H1 (cell line): ENCODE measurements around the gene C9orf50. TPM values are rescaled to one million over a fixed set of nuclear protein-coding genes. Genes with fewer than 3 reads are reported as not detected.

Experiments used
- CTCF ChIA-PET: fragments of 300-600 bp; sonication (Branson Sonifier 250); formaldehyde crosslinking; loops from one replicate; lab custom pipeline; 2021; ENCODE audit not compliant: partially characterized antibody; lab: Charles Lee
- POLR2A ChIA-PET: fragments of 300-600 bp; sonication (Branson Sonifier 250); formaldehyde crosslinking; loops from one replicate; lab custom pipeline; 2021; ENCODE audit warnings: inconsistent platforms; ENCODE audit not compliant: partially characterized antibody; lab: Charles Lee
- DNase-seq, 2 experiments: peaks; one replicate each; pipeline versions ENCODE4 v3.0.0 to v3.0.0-alpha.2; 2010 to 2022; ENCODE audit warnings: low spot score in 2 of 2, low read depth in 1 of 2, mixed read lengths in 1 of 2
- FAIRE-seq: peaks from 2 replicates; lab custom pipeline; 2011; peaks lifted over from hg19 to GRCh38; lab: Jason Lieb, UNC
- H2AFZ ChIP-seq: 2 replicates; pipeline ENCODE4 v1.8.1; 2012; ENCODE audit warnings: low read length, inconsistent platforms
- H2AK5ac ChIP-seq: 2 replicates; pipeline ENCODE4 v1.6.1; 2013; ENCODE audit warnings: low read depth, low read length
- H2BK120ac ChIP-seq: replicated peaks from 2 replicates; pipeline ENCODE3; 2013; ENCODE audit warnings: low read depth, low read length, inconsistent platforms
- H2BK12ac ChIP-seq: 2 replicates; pipeline ENCODE4 v1.6.1; 2013; ENCODE audit warnings: low read depth, low read length
- H2BK15ac ChIP-seq: 2 replicates; pipeline ENCODE4 v1.6.1; 2013; ENCODE audit warnings: low read length
- H2BK20ac ChIP-seq: 2 replicates; pipeline ENCODE4 v1.6.1; 2013; ENCODE audit warnings: low read length
- H2BK5ac ChIP-seq: 2 replicates; pipeline ENCODE4 v1.6.1; 2013; ENCODE audit warnings: low read depth, low read length
- H3K14ac ChIP-seq: 2 replicates; pipeline ENCODE4 v1.6.1; 2013; ENCODE audit warnings: inconsistent platforms; ENCODE audit not compliant: insufficient read length
- H3K18ac ChIP-seq: 2 replicates; pipeline ENCODE4 v1.6.1; 2013; ENCODE audit warnings: low read length; ENCODE audit errors: extremely low read depth
- H3K23ac ChIP-seq: 2 replicates; pipeline ENCODE4 v1.6.1; 2013; ENCODE audit warnings: inconsistent platforms; ENCODE audit not compliant: insufficient read length
- H3K23me2 ChIP-seq: 2 replicates; pipeline ENCODE4 v1.6.1; 2013; ENCODE audit warnings: low read depth, low read length
- H3K27ac ChIP-seq: 2 replicates; pipeline ENCODE4 v1.6.1; 2011; ENCODE audit warnings: low read depth, low read length, inconsistent platforms
- H3K27me3 ChIP-seq, 4 experiments: replicated peaks in 1 of 4; 1 replicate in 1 of 4; 2 replicates in 3 of 4; pipeline versions ENCODE4 v1.6.1 to v1.8.1; 2011 to 2013; ENCODE audit warnings: low read length in 3 of 4, mild to moderate bottlenecking in 3 of 4, inconsistent platforms in 2 of 4, mixed read lengths in 2 of 4, moderate library complexity in 1 of 4; ENCODE audit not compliant: control insufficient read depth in 3 of 4, insufficient read depth in 3 of 4; ENCODE audit errors: extremely low read depth in 1 of 4
- H3K36me3 ChIP-seq, 4 experiments: 2 replicates each; pipeline versions ENCODE4 v1.6.1 to v1.8.1; 2011 to 2013; ENCODE audit warnings: mild to moderate bottlenecking in 4 of 4, low read length in 3 of 4, moderate library complexity in 2 of 4, control low read depth in 1 of 4, inconsistent platforms in 1 of 4; ENCODE audit not compliant: insufficient read depth in 4 of 4, control insufficient read depth in 2 of 4
- H3K4ac ChIP-seq: replicated peaks from 2 replicates; pipeline ENCODE3; 2013; ENCODE audit warnings: low read length, low read depth, mixed read lengths, inconsistent platforms; ENCODE audit not compliant: insufficient read length
- H3K4me1 ChIP-seq, 4 experiments: replicated peaks in 1 of 4; 1 replicate in 1 of 4; 2 replicates in 3 of 4; pipeline versions ENCODE4 v1.6.1 to v1.8.1; 2011 to 2013; ENCODE audit warnings: low read length in 3 of 4, inconsistent platforms in 2 of 4, mixed read lengths in 1 of 4; ENCODE audit not compliant: insufficient read depth in 4 of 4, control insufficient read depth in 3 of 4
- H3K4me2 ChIP-seq, 2 experiments: 2 replicates each; pipeline versions ENCODE4 v1.6.1 to v1.8.1; 2011 to 2013; ENCODE audit warnings: low read depth in 2 of 2, low read length in 2 of 2, control low read depth in 1 of 2, inconsistent platforms in 1 of 2, mild to moderate bottlenecking in 1 of 2; ENCODE audit not compliant: insufficient read depth in 1 of 2
- H3K4me3 ChIP-seq, 4 experiments: fragments of 200-600, 300-600 bp in 1 of 4; sonication (generic), shearing (Covaris generic), sonication (Bioruptor Twin) in 1 of 4; 2 replicates each; pipeline versions ENCODE4 v1.5.1 to v1.8.1; 2011 to 2016; ENCODE audit warnings: low read length in 4 of 4, low read depth in 3 of 4, control low read depth in 2 of 4, inconsistent platforms in 2 of 4, mild to moderate bottlenecking in 2 of 4, mixed read lengths in 1 of 4, moderate library complexity in 1 of 4; ENCODE audit not compliant: insufficient read depth in 2 of 4; ENCODE audit errors: extremely low read depth in 1 of 4
- H3K56ac ChIP-seq: replicated peaks from 2 replicates; pipeline ENCODE3; 2013; ENCODE audit warnings: low read depth, mild to moderate bottlenecking, mixed read lengths, low read length, inconsistent platforms; ENCODE audit not compliant: insufficient read length
- H3K79me1 ChIP-seq: 2 replicates; pipeline ENCODE4 v1.6.1; 2013; ENCODE audit warnings: low read depth, low read length, control low read depth
- H3K79me2 ChIP-seq, 2 experiments: 2 replicates each; pipeline versions ENCODE4 v1.6.1 to v1.8.1; 2012 to 2013; ENCODE audit warnings: low read length in 2 of 2, mild to moderate bottlenecking in 2 of 2, inconsistent platforms in 1 of 2; ENCODE audit not compliant: insufficient read depth in 2 of 2, control insufficient read depth in 1 of 2
- H3K9ac ChIP-seq, 4 experiments: replicated peaks in 1 of 4; 1 replicate in 1 of 4; 2 replicates in 3 of 4; pipeline versions ENCODE4 v1.6.1 to v1.8.1; 2011 to 2013; ENCODE audit warnings: low read depth in 3 of 4, low read length in 3 of 4, control low read depth in 2 of 4, mild to moderate bottlenecking in 2 of 4, moderate library complexity in 2 of 4, inconsistent platforms in 1 of 4; ENCODE audit errors: extremely low read depth in 1 of 4
- H3K9me3 ChIP-seq, 2 experiments: 2 replicates each; pipeline versions ENCODE4 v1.6.1 to v1.8.1; 2012 to 2013; ENCODE audit warnings: mild to moderate bottlenecking in 2 of 2, moderate library complexity in 2 of 2, control low read depth in 1 of 2, inconsistent platforms in 1 of 2, low read depth in 1 of 2, low read length in 1 of 2, mixed read lengths in 1 of 2; ENCODE audit not compliant: insufficient read depth in 2 of 2
- H4K20me1 ChIP-seq, 2 experiments: replicated peaks in 1 of 2; 2 replicates each; pipeline versions ENCODE3 to v1.8.1; 2011 to 2013; ENCODE audit warnings: inconsistent platforms in 2 of 2, low read length in 2 of 2, mild to moderate bottlenecking in 1 of 2; ENCODE audit not compliant: insufficient read depth in 2 of 2, control insufficient read depth in 1 of 2
- H4K5ac ChIP-seq: 2 replicates; pipeline ENCODE4 v1.6.1; 2013; ENCODE audit warnings: low read length, low read depth, mixed read lengths, inconsistent platforms; ENCODE audit not compliant: insufficient read length
- H4K8ac ChIP-seq: 2 replicates; pipeline ENCODE4 v1.8.0; 2013; ENCODE audit warnings: mild to moderate bottlenecking, moderate library complexity, low read length, inconsistent platforms; ENCODE audit not compliant: insufficient read depth; ENCODE audit errors: extremely low read depth
- H4K91ac ChIP-seq: replicated peaks from 2 replicates; pipeline ENCODE3; 2013; ENCODE audit warnings: low read length, mixed read lengths, inconsistent platforms; ENCODE audit not compliant: insufficient read length
- ASH2L ChIP-seq: fragments of 200-600, 300-600 bp; sonication (generic); IDR thresholded peaks from one replicate; pipeline ENCODE4 v1.7.1; 2017; ENCODE audit warnings: low read length
- ATF2 ChIP-seq: IDR thresholded peaks from 2 replicates; pipeline ENCODE4 v1.6.1; 2012; ENCODE audit warnings: low read length, inconsistent platforms
- CREB1 ChIP-seq: IDR thresholded peaks from 2 replicates; pipeline ENCODE4 v1.6.1; 2012; ENCODE audit warnings: inconsistent platforms
- E2F6 ChIP-seq: IDR thresholded peaks from 2 replicates; pipeline ENCODE4 v1.6.1; 2012; ENCODE audit warnings: inconsistent platforms
- GABPA ChIP-seq: IDR thresholded peaks from 2 replicates; pipeline ENCODE4 v1.6.1; 2011; ENCODE audit warnings: mild to moderate bottlenecking, low read length, moderate library complexity, borderline replicate concordance; ENCODE audit not compliant: insufficient read depth
- HDAC2 ChIP-seq, 2 experiments: fragments of 300-600 bp in 1 of 2; sonication (generic) in 1 of 2; IDR thresholded peaks; 2 replicates each; pipeline ENCODE4 v1.6.1; 2011 to 2012; ENCODE audit warnings: low read depth in 2 of 2, low read length in 2 of 2, mild to moderate bottlenecking in 2 of 2, moderate library complexity in 2 of 2, borderline replicate concordance in 1 of 2, inconsistent platforms in 1 of 2
- NRF1 ChIP-seq: IDR thresholded peaks from 2 replicates; pipeline ENCODE4 v1.6.1; 2011; ENCODE audit warnings: mild to moderate bottlenecking, low read depth, low read length, improper control_type of control experiment
- PHF8 ChIP-seq: fragments of 200-600 bp; sonication (generic); conservative IDR thresholded peaks from 2 replicates; pipeline ENCODE4 v1.7.1; 2012; ENCODE audit warnings: low read depth, mild to moderate bottlenecking, inconsistent platforms, low read length, moderate library complexity
- POLR2A ChIP-seq, 2 experiments: IDR thresholded peaks; 1 replicate in 1 of 2; 2 replicates in 1 of 2; pipeline ENCODE4 v1.6.1; 2011; ENCODE audit warnings: low read depth in 2 of 2, low read length in 2 of 2, mild to moderate bottlenecking in 2 of 2; ENCODE audit errors: control extremely low read depth in 1 of 2
- POLR2AphosphoS5 ChIP-seq: IDR thresholded peaks from 2 replicates; pipeline ENCODE4 v1.6.1; 2011; ENCODE audit warnings: low read depth, low read length
- RFX5 ChIP-seq: IDR thresholded peaks from 2 replicates; pipeline ENCODE4 v1.6.1; 2011; ENCODE audit warnings: low read depth, low read length, improper control_type of control experiment, borderline replicate concordance
- SP1 ChIP-seq: IDR thresholded peaks from 2 replicates; pipeline ENCODE4 v1.6.1; 2011; ENCODE audit warnings: low read depth, low read length
- ZNF274 ChIP-seq: IDR thresholded peaks from 2 replicates; pipeline ENCODE4 v1.7.0; 2012; ENCODE audit warnings: low read length, borderline replicate concordance; ENCODE audit errors: extremely low read depth
- WGBS, 2 experiments: shearing (Covaris generic) in 1 of 2; methylation state at CpG; one replicate each; pipeline versions ENCODE4 v1.1.6 to v1.1.7; 2013 to 2015; ENCODE audit warnings: low lambda C conversion rate in 2 of 2, mixed read lengths in 2 of 2, inconsistent platforms in 1 of 2, low coverage in 1 of 2, missing lambda C conversion rate in 1 of 2; ENCODE audit not compliant: insufficient replicate concordance in 2 of 2, insufficient coverage in 1 of 2, insufficient read length in 1 of 2; ENCODE audit errors: extremely low coverage in 1 of 2, missing lambda C conversion rate in 1 of 2; 5-methylcytosine and 5-hydroxymethylcytosine counted together
- polyA plus RNA-seq, 7 experiments: library from polyadenylated mRNA; depleted of rRNA in 3 of 7; stranded (reverse) in 5 of 7; unstranded in 2 of 7; fragments of >200 nt in 5 of 7; fragments of 200-250 nt in 2 of 7; gene quantifications; 1 replicate in 5 of 7; 2 replicates in 1 of 7; 4 replicates in 1 of 7; pipeline versions ENCODE4 v1.2.1 to v1.2.3, GENCODE V29; 2011 to 2013; ENCODE audit warnings: missing spikeins in 2 of 7, mixed read lengths in 2 of 7
- total RNA-seq: library from RNA; stranded (reverse); fragmentation: NEBNext Ultra II Directional; extraction: Animal tissue kit (Norgen Biotek cat#: 25700); gene quantifications from 2 replicates; pipeline ENCODE4 v1.2.1, GENCODE V29; 2021

C9orf50 gene
- total and polyA plus RNA-seq, 2 of the 8 experiments (the other 6 are each of a cell fraction or from before 2014, with no cell fraction given): not detected

GRCh38 chr9:129661029-129661428, 40.1 kb upstream of the C9orf50 start:
- H2BK20ac ChIP-seq: no peak overlapping the region
- no peak overlapping the region for H3K4me2 ChIP-seq
- H3K23ac ChIP-seq: no peak overlapping the region
- H3K9me3 ChIP-seq: no peaks in the 10 kb centered on the region
- 87% methylated on average over 2 of the region's 2 CpGs; no CpG with 5 or more reads in 1 of the 2 experiments for WGBS, 2 experiments
- H4K8ac ChIP-seq: no peak overlapping the region
- H4K91ac ChIP-seq: no peak overlapping the region
- H2BK5ac ChIP-seq: no peak overlapping the region
- H3K79me2 ChIP-seq: no peaks in the 10 kb centered on the region
- no peak overlapping the region for H3K27ac ChIP-seq
- H4K20me1 ChIP-seq: no peaks in the 10 kb centered on the region
- no peaks in the 10 kb centered on the region for H3K79me1 ChIP-seq
- no peak overlapping the region for H3K4ac ChIP-seq
- H2BK15ac ChIP-seq: no peak overlapping the region
- no peak overlapping the region for H2BK120ac ChIP-seq
- H2BK12ac ChIP-seq: no peak overlapping the region
- H3K9ac ChIP-seq: no peak overlapping the region
- H3K23me2 ChIP-seq: peaks cover 6% of the 10 kb centered on the region; the same call in 1 of the 2 replicates
- H3K36me3 ChIP-seq: no peaks in the 10 kb centered on the region
- peaks cover 0 to 5% (median 0%) of the 10 kb centered on the region in 4 experiments; a peak in 4 of 7 replicates for H3K4me1 ChIP-seq
- no peak overlapping the region for H4K5ac ChIP-seq
- H3K27me3 ChIP-seq: peaks cover 9 to 24% (median 19%) of the 10 kb centered on the region in 4 experiments
- DNase-seq: no peak
- ChIA-PET POLR2A (no interaction called here), CTCF (interaction anchor here (0.8 to 3.8 kb wide), 5 partner anchors 16 to 89 kb away, joined by 3 to 14 read pairs (median 3); no protein-coding TSS in a partner anchor)
- H2AFZ ChIP-seq: no peak overlapping the region
- H3K14ac ChIP-seq: no peak overlapping the region
- no peak for FAIRE-seq
- no peak overlapping the region for H3K4me3 ChIP-seq
- no peak overlapping the region for H3K56ac ChIP-seq
- TF ChIP-seq POLR2AphosphoS5 (no peak), SP1 (no peak), E2F6 (no peak), PHF8 (no peak), RFX5 (no peak), GABPA (no peak), POLR2A (IDR thresholded peaks at IDR 0.05; ENCODE audit: control extremely low read depth in 1 of 2, low read depth in 2 of 2, low read length in 2 of 2) (no peak), ATF2 (no peak), CREB1 (no peak), ASH2L (no peak), HDAC2 (IDR thresholded peaks at IDR 0.05; ENCODE audit: borderline replicate concordance in 1 of 2, low read depth in 2 of 2, low read length in 2 of 2) (no peak), NRF1 (no peak), ZNF274 (no peak)
- TF ChIP-seq, all 59 proteins: peak for 0
- H3K18ac ChIP-seq: no peak overlapping the region
- H2AK5ac ChIP-seq: no peak overlapping the region
